Glutamatergic neuron (in vitro differentiated cells): Measurements from ENCODE around the gene CDC42. TPM values are rescaled to one million over a fixed set of nuclear protein-coding genes. Genes with fewer than 3 reads are reported as not detected.

ENCODE experiments used
- DNase-seq: peaks from one replicate; pipeline ENCODE4 v3.0.0; 2022
- H3K27ac Mint-ChIP-seq: one replicate; pipeline ENCODE4 v1.8.0; 2020; ENCODE audit warnings: mild to moderate bottlenecking, mixed read lengths, inconsistent platforms; ENCODE audit not compliant: unreplicated experiment
- H3K27me3 Mint-ChIP-seq: one replicate; pipeline ENCODE4 v1.8.0; 2020; ENCODE audit warnings: mild to moderate bottlenecking, moderate library complexity, mixed read lengths, inconsistent platforms; ENCODE audit not compliant: unreplicated experiment
- H3K36me3 Mint-ChIP-seq: one replicate; pipeline ENCODE4 v1.8.0; 2020; ENCODE audit warnings: mild to moderate bottlenecking, mixed read lengths, inconsistent platforms; ENCODE audit not compliant: unreplicated experiment
- H3K4me1 Mint-ChIP-seq: one replicate; pipeline ENCODE4 v1.8.0; 2020; ENCODE audit warnings: mild to moderate bottlenecking, low read depth, mixed read lengths, inconsistent platforms; ENCODE audit not compliant: unreplicated experiment
- H3K4me3 Mint-ChIP-seq: one replicate; pipeline ENCODE4 v1.8.0; 2020; ENCODE audit warnings: mild to moderate bottlenecking, mixed read lengths, inconsistent platforms; ENCODE audit not compliant: unreplicated experiment
- H3K9me3 Mint-ChIP-seq: one replicate; pipeline ENCODE4 v1.8.0; 2020; ENCODE audit warnings: mild to moderate bottlenecking, moderate library complexity, mixed read lengths, inconsistent platforms; ENCODE audit not compliant: unreplicated experiment
- CTCF ChIP-seq: fragments of 200-600 bp; sonication (generic); IDR thresholded peaks from one replicate; pipeline ENCODE4 v1.5.0; 2021; ENCODE audit not compliant: partially characterized antibody, unreplicated experiment
- total RNA-seq: library from RNA; stranded (reverse); fragmentation: NEBNext Ultra II Directional; extraction: Animal tissue kit (Norgen Biotek cat#: 25700); gene quantifications from one replicate; pipeline ENCODE4 v1.2.1, GENCODE V29; 2021; ENCODE audit not compliant: unreplicated experiment

The CDC42 gene
- total RNA-seq, 1 donor from 2014 or later: 283 TPM

DNA sequence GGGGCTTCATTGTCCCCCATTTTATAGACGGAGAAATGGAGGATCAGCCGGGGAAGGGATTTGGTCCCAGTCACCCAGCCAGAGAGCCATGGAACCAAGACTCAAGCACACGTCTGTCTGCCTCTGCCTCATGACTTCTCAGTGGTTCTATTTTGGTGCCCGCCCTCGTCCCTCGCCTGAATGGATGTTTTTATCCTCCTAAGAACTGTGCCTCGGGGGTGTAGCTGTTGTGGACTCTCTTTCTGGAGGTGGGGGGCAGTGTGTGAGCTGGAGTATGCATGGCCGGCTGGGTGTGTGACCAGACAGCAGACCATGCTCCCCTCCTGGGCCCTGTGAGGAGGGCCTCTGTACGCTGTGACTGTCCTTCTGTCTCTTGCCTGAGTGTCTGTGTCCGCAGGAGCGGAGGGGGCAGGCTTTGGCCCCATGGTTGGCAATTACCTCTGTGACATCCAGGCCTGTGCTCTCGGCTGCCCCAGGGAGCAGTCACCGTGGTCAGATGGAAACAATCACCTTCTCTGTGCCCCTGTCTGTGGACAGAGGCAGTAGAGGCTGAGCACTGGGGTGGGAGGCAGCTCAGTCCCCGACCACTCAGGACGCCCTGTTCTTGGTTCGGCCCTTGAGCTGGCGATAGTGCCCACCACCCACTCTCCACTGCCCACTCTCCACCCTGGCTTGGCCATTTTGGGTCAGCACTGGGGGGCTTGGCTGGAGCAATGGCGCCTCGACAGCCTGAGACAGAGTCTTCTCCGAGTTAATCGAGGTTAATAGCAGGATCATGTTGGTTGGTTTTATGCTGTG, 70.0 kb downstream of the CDC42 start:
- peaks cover 5% of the 10 kb centered on the region for H3K27me3 Mint-ChIP-seq
- no peak for TF ChIP-seq CTCF
- no peak overlapping the region for H3K27ac Mint-ChIP-seq
- no peak for DNase-seq
- peaks cover 12% of the 10 kb centered on the region for H3K4me1 Mint-ChIP-seq
- H3K36me3 Mint-ChIP-seq: no peaks in the 10 kb centered on the region
- H3K4me3 Mint-ChIP-seq: no peak overlapping the region
- H3K9me3 Mint-ChIP-seq: peaks cover 4% of the 10 kb centered on the region

DNA sequence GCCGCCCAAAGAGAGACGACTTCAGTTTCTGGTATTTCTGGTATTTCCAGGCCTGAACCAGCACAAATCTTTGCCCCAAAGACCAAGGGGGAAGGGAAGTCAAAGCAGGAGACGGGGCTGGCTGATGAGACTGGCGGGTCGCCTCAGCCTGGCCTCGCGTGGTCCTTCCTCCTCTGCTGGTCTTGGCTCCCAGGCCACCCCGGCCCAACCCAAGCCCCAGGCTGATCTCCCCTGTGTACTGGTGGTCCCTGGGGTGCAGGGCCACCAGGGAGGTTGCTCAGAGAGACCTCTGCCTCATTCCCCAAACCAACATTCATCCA, 70.5 kb downstream of the CDC42 start:
- Mint-ChIP-seq H3K36me3 (no peaks in the 10 kb centered on the region), H3K27ac (no peak overlapping the region), H3K4me3 (no peak overlapping the region), H3K9me3 (peaks cover 4% of the 10 kb centered on the region), H3K4me1 (peaks cover 12% of the 10 kb centered on the region), H3K27me3 (peaks cover 5% of the 10 kb centered on the region)
- DNase-seq: no peak
- TF ChIP-seq CTCF: no peak

DNA sequence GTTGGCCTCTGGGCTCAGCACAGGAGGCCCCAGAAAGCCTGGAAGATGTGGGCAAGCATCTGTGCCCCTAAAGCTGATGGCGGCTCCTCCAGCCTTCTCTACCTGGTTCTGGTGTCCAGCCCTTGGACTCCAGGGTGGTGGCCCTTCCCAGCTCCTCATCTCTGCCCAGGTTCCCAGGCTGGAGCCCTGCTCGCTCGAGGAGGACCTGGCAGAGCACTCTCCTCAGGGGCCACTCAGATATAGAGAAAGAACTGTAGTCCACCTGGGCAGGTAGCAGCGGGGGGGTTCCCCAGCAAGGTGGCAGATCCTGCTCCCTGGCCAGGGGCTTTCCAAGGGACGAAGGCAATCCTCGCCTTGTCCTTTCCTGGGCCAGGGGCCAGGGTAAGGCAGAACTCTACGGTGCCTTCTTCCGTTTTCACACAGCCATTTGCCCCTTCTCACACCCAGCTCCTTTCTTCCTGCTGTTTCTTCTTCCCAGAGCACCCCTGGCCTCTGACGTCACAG, 71.4 kb downstream of the CDC42 start:
- peaks cover 2% of the 10 kb centered on the region for H3K9me3 Mint-ChIP-seq

DNA sequence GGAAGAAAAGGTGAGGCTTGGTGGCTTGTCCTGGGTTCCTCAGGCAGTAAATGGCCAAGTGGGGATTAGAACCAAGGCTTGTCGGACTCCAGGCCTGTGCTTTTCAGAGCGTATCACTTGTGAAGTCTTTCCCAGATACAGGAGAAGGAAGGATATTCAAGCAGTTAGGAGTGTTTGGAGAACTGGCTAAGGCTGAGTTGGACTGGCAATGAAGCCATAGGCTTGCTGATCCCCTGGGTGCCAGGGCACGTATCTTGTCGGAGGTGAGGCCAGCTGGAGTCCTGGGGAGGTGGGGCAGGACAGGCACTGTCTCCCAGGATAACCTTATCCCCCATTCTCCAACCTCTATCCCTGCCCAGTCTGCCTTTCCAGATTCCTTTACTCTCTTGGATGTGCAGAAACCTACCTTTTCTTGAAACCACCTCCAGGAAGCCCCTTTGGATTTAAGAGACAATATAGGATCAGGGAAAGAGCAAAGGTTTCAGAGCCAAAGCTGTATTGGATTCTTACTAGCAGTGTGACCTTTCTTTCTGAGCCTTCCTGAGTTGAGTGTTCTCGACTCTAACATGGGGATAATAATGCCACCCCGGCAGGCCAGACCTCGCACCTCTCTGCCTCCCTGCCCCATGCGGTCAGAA, 72.2 kb downstream of the CDC42 start:
- Mint-ChIP-seq H3K4me3 (no peak overlapping the region), H3K9me3 (peaks cover 2% of the 10 kb centered on the region), H3K36me3 (no peaks in the 10 kb centered on the region), H3K27ac (no peak overlapping the region), H3K27me3 (peaks cover 3% of the 10 kb centered on the region), H3K4me1 (peaks cover 12% of the 10 kb centered on the region)
- no peak for DNase-seq
- TF ChIP-seq CTCF: no peak

More for the DNA sequence above, 71.4 kb downstream of the CDC42 start:
- H3K4me3 Mint-ChIP-seq: no peak overlapping the region
- no peak overlapping the region for H3K27ac Mint-ChIP-seq
- no peak for DNase-seq
- no peaks in the 10 kb centered on the region for H3K36me3 Mint-ChIP-seq
- no peak for TF ChIP-seq CTCF
- peaks cover 4% of the 10 kb centered on the region for H3K27me3 Mint-ChIP-seq
- H3K4me1 Mint-ChIP-seq: peaks cover 12% of the 10 kb centered on the region

- H3K27ac Mint-ChIP-seq: peak overlapping the region; percentile 15
- H3K4me1 Mint-ChIP-seq: peaks cover 12% of the 10 kb centered on the region
- no peaks in the 10 kb centered on the region for H3K36me3 Mint-ChIP-seq
- no peak overlapping the region for H3K4me3 Mint-ChIP-seq
- H3K27me3 Mint-ChIP-seq: peaks cover 5% of the 10 kb centered on the region
- H3K9me3 Mint-ChIP-seq: peaks cover 2% of the 10 kb centered on the region
- no peak for TF ChIP-seq CTCF
- peak; percentile 57 for DNase-seq
Observed at GRCh38 chr1:22126531-22126930, 74.0 kb downstream of the CDC42 start.
